B cell (primary cell): Measurements from ENCODE around the gene VIT. TPM values are rescaled to one million over a fixed set of nuclear protein-coding genes. Genes with fewer than 3 reads are reported as not detected.

ENCODE experiments used
- ATAC-seq: fragments of 200-7000 bp; cut with Tn5 transposase; one replicate; pipeline ENCODE4 v1.10.0; 2021; ENCODE audit warnings: low read depth, mild to moderate bottlenecking, moderate number of reproducible peaks, moderate library complexity
- CTCF ChIA-PET: fragments of 350-600 bp; sonication (Branson Sonifier 250); formaldehyde crosslinking; loops from one replicate; lab custom pipeline; 2021; ENCODE audit warnings: antibody characterized with exemption, inconsistent platforms; lab: Charles Lee
- POLR2A ChIA-PET: fragments of 350-600 bp; sonication (Branson Sonifier 250); formaldehyde crosslinking; loops from one replicate; lab custom pipeline; 2021; ENCODE audit warnings: antibody characterized with exemption; lab: Charles Lee
- DNase-seq: peaks from one replicate; pipeline ENCODE4 v3.0.0; 2013
- H2AFZ ChIP-seq: 2 replicates; pipeline ENCODE4 v1.6.1; 2012; ENCODE audit warnings: mild to moderate bottlenecking, low read depth, low read length; ENCODE audit not compliant: insufficient read depth, poor library complexity, severe bottlenecking
- H3K27ac ChIP-seq, 2 donors: 1 replicate in 1 of 2; 2 replicates in 1 of 2; pipeline ENCODE4 v1.5.1; 2012 to 2013; ENCODE audit warnings: low read length in 2 of 2, mild to moderate bottlenecking in 2 of 2, moderate library complexity in 1 of 2
- H3K27me3 ChIP-seq, 4 experiments: fragments of 200-600 bp in 1 of 4; sonication (generic) in 1 of 4; replicated peaks in 1 of 4; 1 replicate in 2 of 4; 2 replicates in 2 of 4; pipeline versions ENCODE4 v1.6.1 to v1.7.0; 2013 to 2016; ENCODE audit warnings: low read length in 3 of 4, mild to moderate bottlenecking in 2 of 4, mixed read lengths in 1 of 4, moderate library complexity in 1 of 4; ENCODE audit not compliant: insufficient read depth in 4 of 4, control insufficient read depth in 3 of 4; ENCODE audit errors: control extremely low read depth in 1 of 4
- H3K36me3 ChIP-seq, 2 experiments: replicated peaks in 1 of 2; 1 replicate in 1 of 2; 2 replicates in 1 of 2; pipeline versions ENCODE4 v1.6.1 to v1.7.1; 2013; ENCODE audit warnings: low read length in 1 of 2; ENCODE audit not compliant: insufficient read depth in 2 of 2, control insufficient read depth in 1 of 2; ENCODE audit errors: control extremely low read depth in 1 of 2, extremely low read depth in 1 of 2
- H3K4me1 ChIP-seq, 2 donors: fragments of 200-600 bp in 1 of 2; sonication (generic) in 1 of 2; 1 replicate in 1 of 2; 2 replicates in 1 of 2; pipeline versions ENCODE4 v1.5.1 to v1.6.1; 2013 to 2017; ENCODE audit warnings: low read length in 2 of 2; ENCODE audit not compliant: control insufficient read depth in 2 of 2, insufficient read depth in 2 of 2
- H3K4me2 ChIP-seq: replicated peaks from 2 replicates; pipeline ENCODE3; 2012; ENCODE audit warnings: mild to moderate bottlenecking, low read depth, low read length; ENCODE audit not compliant: poor library complexity, severe bottlenecking
- H3K4me3 ChIP-seq, 5 experiments: fragments of 200-600 bp in 1 of 5; sonication (generic) in 1 of 5; 1 replicate in 3 of 5; 2 replicates in 2 of 5; pipeline versions ENCODE4 v1.5.1 to v1.7.0; 2011 to 2016; ENCODE audit warnings: low read length in 4 of 5, mild to moderate bottlenecking in 4 of 5, low read depth in 2 of 5, control low read depth in 1 of 5, moderate library complexity in 1 of 5; ENCODE audit not compliant: insufficient read depth in 1 of 5; ENCODE audit errors: control extremely low read depth in 1 of 5, extremely low read depth in 1 of 5
- H3K79me2 ChIP-seq: fragments of 200-600 bp; sonication (generic); one replicate; pipeline ENCODE4 v1.6.0; 2016; ENCODE audit warnings: low read length; ENCODE audit not compliant: control insufficient read depth, insufficient read depth
- H3K9ac ChIP-seq: fragments of 200-600 bp; sonication (generic); 2 replicates; pipeline ENCODE4 v1.6.1; 2017; ENCODE audit warnings: mild to moderate bottlenecking, low read length, moderate library complexity
- H3K9me3 ChIP-seq, 3 donors: one replicate each; pipeline versions ENCODE4 v1.6.1 to v1.7.1; 2013; ENCODE audit warnings: low read length in 2 of 3; ENCODE audit not compliant: control insufficient read depth in 2 of 3, insufficient read depth in 1 of 3; ENCODE audit errors: control extremely low read depth in 1 of 3
- H4K20me1 ChIP-seq: 2 replicates; pipeline ENCODE4 v1.6.0; 2012; ENCODE audit warnings: mild to moderate bottlenecking, low read length; ENCODE audit not compliant: insufficient read depth, control insufficient read depth, poor library complexity, severe bottlenecking
- H3K27ac Mint-ChIP-seq: one replicate; pipeline ENCODE4 v1.8.0; 2021; ENCODE audit warnings: mixed read lengths
- H3K27me3 Mint-ChIP-seq: one replicate; pipeline ENCODE4 v1.8.0; 2021; ENCODE audit warnings: mixed read lengths
- H3K4me1 Mint-ChIP-seq: one replicate; pipeline ENCODE4 v1.8.0; 2021; ENCODE audit warnings: mixed read lengths
- H3K4me3 Mint-ChIP-seq: one replicate; pipeline ENCODE4 v1.8.0; 2021; ENCODE audit warnings: mixed read lengths
- H3K9me3 Mint-ChIP-seq: one replicate; pipeline ENCODE4 v1.8.0; 2022; ENCODE audit warnings: mixed read lengths; ENCODE audit not compliant: insufficient read depth
- CTCF ChIP-seq: fragments of 200-600 bp; IDR thresholded peaks from one replicate; pipeline ENCODE4 v1.8.0; 2022; ENCODE audit warnings: antibody characterized with exemption, mild to moderate bottlenecking
- EZH2 ChIP-seq: IDR thresholded peaks from 2 replicates; pipeline ENCODE4 v1.6.1; 2012; ENCODE audit warnings: borderline replicate concordance, low read depth, mild to moderate bottlenecking, moderate library complexity, low read length; ENCODE audit not compliant: insufficient read depth, poor library complexity, severe bottlenecking
- WGBS: methylation state at CpG from one replicate; pipeline ENCODE4 v1.1.5; 2013; ENCODE audit warnings: missing lambda C conversion rate; ENCODE audit not compliant: insufficient coverage; 5-methylcytosine and 5-hydroxymethylcytosine counted together
- intact Hi-C: fragments of 100-400 bp; cut with micrococcal nuclease; formaldehyde crosslinking; loops from one replicate; pipeline ENCODE4 v1.10.0; 2022
- polyA plus RNA-seq: library from polyadenylated mRNA; depleted of rRNA; stranded (reverse); fragments of >200 nt; gene quantifications from 2 replicates; pipeline ENCODE4 v1.2.3, GENCODE V29; 2012
- total RNA-seq, 2 donors: library from RNA; stranded (reverse); fragments of 120-200 nt in 1 of 2; gene quantifications; 1 replicate in 1 of 2; 2 replicates in 1 of 2; pipeline versions ENCODE4 v1.2.3 to v1.2.4, GENCODE V29; 2013 to 2022

VIT gene
- total and polyA plus RNA-seq, 2 donors (not counting 1 experiment from before 2014, with no cell fraction given) = not detected

- no peak overlapping the region for H3K4me3 ChIP-seq
- Mint-ChIP-seq H3K4me3 (no peak overlapping the region), H3K4me1 (no peaks in the 10 kb centered on the region), H3K27ac (no peak overlapping the region), H3K9me3 (peaks cover 1% of the 10 kb centered on the region), H3K27me3 (no peaks in the 10 kb centered on the region)
- H3K4me2 ChIP-seq = no peak overlapping the region
- no peaks in the 10 kb centered on the region for H3K36me3 ChIP-seq
- no peak overlapping the region for H3K9ac ChIP-seq
- no peaks in the 10 kb centered on the region for H4K20me1 ChIP-seq
- DNase-seq = no peak
- 100% methylated on average over 1 of the region's 3 CpGs for WGBS
- no peak for ATAC-seq
- ChIA-PET POLR2A (no interaction called here), CTCF (no interaction called here)
- H3K27me3 ChIP-seq = peaks cover 0 to 3% (median 0%) of the 10 kb centered on the region in 4 experiments
- H3K79me2 ChIP-seq = no peaks in the 10 kb centered on the region
- no peaks in the 10 kb centered on the region for H3K4me1 ChIP-seq
- H2AFZ ChIP-seq = no peak overlapping the region
- no peak for TF ChIP-seq EZH2
- TF ChIP-seq CTCF = no peak
- H3K27ac ChIP-seq = no peak overlapping the region
- intact Hi-C loops = no loop called here
- H3K9me3 ChIP-seq = peaks cover 0 to 3% (median 2%) of the 10 kb centered on the region in 3 donors
These were observed 19.6 kb downstream of the VIT start for GRCh38 chr2:36716111-36716510.

- H3K4me1 Mint-ChIP-seq = no peaks in the 10 kb centered on the region
- Histone ChIP-seq H3K79me2 (no peaks in the 10 kb centered on the region), H3K9me3 (no peaks in the 10 kb centered on the region), H3K4me2 (no peak overlapping the region), H3K9ac (no peak overlapping the region), H3K36me3 (no peaks in the 10 kb centered on the region), H3K27ac (no peak overlapping the region), H3K27me3 (peaks cover 0 to 3% (median 0%) of the 10 kb centered on the region in 4 experiments), H3K4me3 (no peak overlapping the region), H4K20me1 (no peaks in the 10 kb centered on the region), H2AFZ (no peak overlapping the region), H3K4me1 (no peaks in the 10 kb centered on the region)
- TF ChIP-seq CTCF = no peak
- no peak for TF ChIP-seq EZH2
- no peak for DNase-seq
- POLR2A ChIA-PET = no interaction called here
- intact Hi-C loops = no loop called here
- 100% methylated on average over 1 of the region's 3 CpGs for WGBS
- H3K27ac Mint-ChIP-seq = no peak overlapping the region
- CTCF ChIA-PET = no interaction called here
- H3K9me3 Mint-ChIP-seq = no peaks in the 10 kb centered on the region
- H3K27me3 Mint-ChIP-seq = no peaks in the 10 kb centered on the region
- no peak overlapping the region for H3K4me3 Mint-ChIP-seq
- ATAC-seq = no peak
These were observed 21.2 kb downstream of the VIT start for GRCh38 chr2:36717603-36718266.
